GM13976 (cell line): ENCODE measurements around the gene ZG16B.

Experiments used
- DNase-seq: peaks from one replicate; pipeline ENCODE4 v3.0.0; 2012; ENCODE audit warnings: low spot score
- in situ Hi-C: fragments of 300-500 bp; cut with MboI; formaldehyde crosslinking; loops from one replicate; pipeline ENCODE4 v1.12.0; 2022; ENCODE audit warnings: low sequenced_read_pairs, mixed read lengths, inconsistent platforms; ENCODE audit not compliant: unreplicated experiment
- TF ChIP-seq, protein P1 (sequence below): IDR thresholded peaks from 2 replicates; pipeline ENCODE4 v1.5.1; 2012; ENCODE audit warnings: borderline replicate concordance, mild to moderate bottlenecking; ENCODE audit not compliant: insufficient read depth; ENCODE audit errors: extremely low read depth, missing control alignments, control extremely low read depth

Gene ZG16B

DNA sequence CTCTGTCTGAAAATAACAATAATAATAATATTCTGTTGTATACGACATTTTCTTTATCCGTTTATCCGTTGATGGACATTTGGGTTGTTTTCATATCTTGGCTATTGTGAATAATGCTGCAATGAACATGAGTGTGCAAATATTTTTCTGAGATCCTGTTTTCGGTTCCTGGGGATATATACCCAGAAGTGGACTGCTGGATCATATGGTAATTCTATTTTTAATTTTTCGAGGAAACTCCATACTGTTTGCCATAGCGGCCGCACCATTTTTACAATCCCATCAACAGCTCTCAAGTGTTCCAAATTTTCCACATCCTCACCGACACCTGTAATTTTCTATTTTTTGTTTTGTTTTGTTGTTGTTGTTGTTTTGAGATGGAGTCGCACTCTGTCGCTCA is 37.2 kb upstream of the ZG16B start:
- TF ChIP-seq, protein P1, sequence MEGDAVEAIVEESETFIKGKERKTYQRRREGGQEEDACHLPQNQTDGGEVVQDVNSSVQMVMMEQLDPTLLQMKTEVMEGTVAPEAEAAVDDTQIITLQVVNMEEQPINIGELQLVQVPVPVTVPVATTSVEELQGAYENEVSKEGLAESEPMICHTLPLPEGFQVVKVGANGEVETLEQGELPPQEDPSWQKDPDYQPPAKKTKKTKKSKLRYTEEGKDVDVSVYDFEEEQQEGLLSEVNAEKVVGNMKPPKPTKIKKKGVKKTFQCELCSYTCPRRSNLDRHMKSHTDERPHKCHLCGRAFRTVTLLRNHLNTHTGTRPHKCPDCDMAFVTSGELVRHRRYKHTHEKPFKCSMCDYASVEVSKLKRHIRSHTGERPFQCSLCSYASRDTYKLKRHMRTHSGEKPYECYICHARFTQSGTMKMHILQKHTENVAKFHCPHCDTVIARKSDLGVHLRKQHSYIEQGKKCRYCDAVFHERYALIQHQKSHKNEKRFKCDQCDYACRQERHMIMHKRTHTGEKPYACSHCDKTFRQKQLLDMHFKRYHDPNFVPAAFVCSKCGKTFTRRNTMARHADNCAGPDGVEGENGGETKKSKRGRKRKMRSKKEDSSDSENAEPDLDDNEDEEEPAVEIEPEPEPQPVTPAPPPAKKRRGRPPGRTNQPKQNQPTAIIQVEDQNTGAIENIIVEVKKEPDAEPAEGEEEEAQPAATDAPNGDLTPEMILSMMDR = no peak
- no peak for DNase-seq
- in situ Hi-C loops = no loop called here

- DNase-seq = no peak
- in situ Hi-C loops = no loop called here
- TF ChIP-seq, protein P1 = no peak
These were observed 34.5 kb upstream of the ZG16B start for GRCh38 chr16:2795395-2796143.

- in situ Hi-C loops = no loop called here
- DNase-seq = no peak
- TF ChIP-seq, protein P1 = no peak
These were observed 31.3 kb upstream of the ZG16B start for GRCh38 chr16:2798723-2799204.

DNA sequence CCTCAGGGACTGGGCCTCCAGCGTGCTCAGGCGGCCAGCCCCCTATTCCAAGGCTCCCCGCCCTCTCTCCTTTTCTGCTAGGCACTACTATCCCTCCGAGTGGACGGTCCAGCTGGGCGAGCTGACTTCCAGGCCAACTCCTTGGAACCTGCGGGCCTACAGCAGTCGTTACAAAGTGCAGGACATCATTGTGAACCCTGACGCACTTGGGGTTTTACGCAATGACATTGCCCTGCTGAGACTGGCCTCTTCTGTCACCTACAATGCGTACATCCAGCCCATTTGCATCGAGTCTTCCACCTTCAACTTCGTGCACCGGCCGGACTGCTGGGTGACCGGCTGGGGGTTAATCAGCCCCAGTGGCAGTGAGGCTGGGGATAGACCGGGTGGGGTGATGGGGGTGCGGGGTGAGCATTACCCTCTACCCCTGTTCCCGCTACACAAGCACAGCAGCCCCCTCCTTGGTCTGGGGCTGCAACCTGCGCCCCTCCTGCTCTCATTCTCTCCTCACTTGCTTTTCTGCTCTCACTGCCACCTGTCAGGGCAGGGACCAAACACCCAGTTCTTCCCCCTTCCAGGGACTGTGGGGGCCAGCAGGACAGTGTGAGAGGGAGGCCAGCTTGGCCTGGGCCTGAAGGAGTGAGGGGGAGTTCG is 30.8 kb upstream of the ZG16B start:
- DNase-seq = no peak
- TF ChIP-seq, protein P1 = no peak
- in situ Hi-C loops = no loop called here

GRCh38 chr16:2799859-2800226 is 30.3 kb upstream of the ZG16B start:
- TF ChIP-seq, protein P1 = no peak
- in situ Hi-C loops = no loop called here
- DNase-seq = no peak

DNA sequence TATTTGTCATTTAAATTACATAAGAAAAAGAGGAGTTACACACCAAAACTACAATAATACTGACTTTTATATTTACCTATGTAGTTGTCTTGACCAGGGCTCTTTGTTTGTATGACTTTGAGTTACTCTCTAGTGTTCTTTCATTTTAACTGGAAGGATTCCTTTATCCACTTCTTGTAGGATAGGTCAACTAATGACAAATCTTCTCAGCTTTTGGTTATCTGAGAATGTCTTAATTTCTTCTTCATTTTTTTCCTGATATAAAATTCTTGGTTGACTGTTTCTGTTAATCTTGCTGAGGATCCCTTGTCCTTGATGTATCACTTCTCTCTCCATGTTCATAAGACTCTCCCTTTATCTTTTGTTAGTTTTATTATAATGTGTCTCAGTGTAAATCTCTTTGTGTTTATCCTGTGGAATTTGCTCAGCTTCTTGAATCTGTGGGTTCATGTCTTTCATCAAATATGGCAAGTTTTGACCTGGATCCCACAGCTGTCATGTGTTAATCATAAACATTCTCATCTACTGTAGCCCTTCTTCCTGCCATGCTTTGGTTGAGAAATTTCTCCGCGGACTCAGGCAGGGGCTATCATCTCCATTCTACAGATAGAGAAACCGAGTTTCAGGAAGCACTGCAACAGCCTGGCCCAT is 26.4 kb upstream of the ZG16B start:
- TF ChIP-seq, protein P1 = no peak
- in situ Hi-C loops = no loop called here
- no peak for DNase-seq
